Motor neuron (in vitro differentiated cells): Measurements from ENCODE around the gene NME1. TPM values are rescaled to one million over a fixed set of nuclear protein-coding genes. Genes with fewer than 3 reads are reported as not detected.
"Not testable (repeated sequence)": the region's sequence is repeated elsewhere in the genome, so short reads cannot be mapped to it uniquely, and the experiment has no call there.

Experiments used
- ATAC-seq, 8 experiments: fragments of 200-7000 bp; cut with Tn5 transposase; replicated peaks in 6 of 8; 2 replicates each; pipeline ENCODE4 v1.8.0; 2021; ENCODE audit warnings: mild to moderate bottlenecking in 8 of 8, moderate library complexity in 8 of 8
- H3K27ac ChIP-seq, 2 donors: fragments of 250-450 bp; sonication (Bioruptor Pico); 2 replicates each; pipeline ENCODE4 v1.9.0; 2021; ENCODE audit warnings: antibody characterized with exemption in 2 of 2, mild to moderate bottlenecking in 2 of 2, moderate library complexity in 1 of 2
- H3K4me1 ChIP-seq, 2 donors: fragments of 250-450 bp; sonication (Bioruptor Pico); replicated peaks in 1 of 2; 2 replicates each; pipeline ENCODE4 v1.6.1; 2021; ENCODE audit warnings: antibody characterized with exemption in 2 of 2, mild to moderate bottlenecking in 2 of 2, moderate library complexity in 1 of 2
- H3K4me3 ChIP-seq, 5 donors: fragments of 250-450 bp; sonication (Bioruptor Pico); 2 replicates each; pipeline ENCODE4 v1.9.0; 2021; ENCODE audit warnings: antibody characterized with exemption in 5 of 5, mild to moderate bottlenecking in 5 of 5, moderate library complexity in 4 of 5
- WGBS, 10 experiments: fragments of 450-650 bp; shearing (Covaris generic); methylation state at CpG; one replicate each; pipeline ENCODE4 v1.0.0; 2022; 5-methylcytosine and 5-hydroxymethylcytosine counted together
- in situ Hi-C, 9 experiments: fragments of 400-800 bp; cut with MboI; loops; one replicate each; pipeline ENCODE4 v1.15.0; 2021; ENCODE audit warnings: low sequenced_read_pairs in 9 of 9, low pct_unique_long_range_greater_than_20kb in 2 of 9; ENCODE audit not compliant: unreplicated experiment in 9 of 9
- total RNA-seq, 8 experiments: library from RNA; unstranded; fragments of 300-600 nt; gene quantifications; 2 replicates each; pipeline versions ENCODE4 v1.2.3 to v1.2.4, GENCODE V29; 2022

NME1 gene
- total RNA-seq, 8 experiments from 2014 or later = 140 to 332 (median 213) TPM

GRCh38 chr17:51154176-51154575 is 817 bp downstream of the NME1 start:
- Histone ChIP-seq H3K4me3 (peak overlapping the region; percentile 50 to 72 (median 58)), H3K27ac (peak overlapping the region; percentile 77 to 84), H3K4me1 (peaks cover 8 to 14% of the 10 kb centered on the region in 2 donors)
- 0 to 20% (median 0%) methylated on average over 1 to 5 of the region's 6 CpGs; no CpG with 5 or more reads in 1 of the 10 experiments for WGBS, 10 experiments
- in situ Hi-C loops = loop anchor here in 2 of 9 experiments (10.0 kb wide), 1 partner anchor 149 kb away; no protein-coding TSS in a partner anchor
- ATAC-seq = peak in 4 of 8 experiments; percentile 1 to 3 (median 2)

DNA sequence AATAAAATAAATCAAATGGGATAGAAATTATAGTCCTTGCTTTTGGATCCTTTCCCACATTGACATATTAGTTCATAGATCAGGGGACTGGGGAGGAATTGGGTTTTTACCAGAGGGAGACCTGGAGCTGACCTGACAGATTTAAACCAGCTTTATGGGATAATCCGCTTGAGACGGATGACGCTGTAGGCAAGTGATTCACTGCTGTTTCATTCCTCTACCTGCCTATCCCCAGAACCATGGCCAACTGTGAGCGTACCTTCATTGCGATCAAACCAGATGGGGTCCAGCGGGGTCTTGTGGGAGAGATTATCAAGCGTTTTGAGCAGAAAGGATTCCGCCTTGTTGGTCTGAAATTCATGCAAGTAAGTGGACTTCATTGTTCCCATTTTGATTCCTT is 2.1 kb downstream of the NME1 start:
- in situ Hi-C loops = loop anchor here in 2 of 9 experiments (10.0 kb wide), 1 partner anchor 151 kb away; no protein-coding TSS in a partner anchor
- Histone ChIP-seq H3K4me1 (peaks cover 8 to 14% of the 10 kb centered on the region in 2 donors), H3K4me3 (no peak overlapping the region), H3K27ac (no peak overlapping the region)
- 73 to 100% (median 98%) methylated on average over 2 to 7 of the region's 8 CpGs; no CpG with 5 or more reads in 2 of the 10 experiments for WGBS, 10 experiments
- no peak for ATAC-seq

- Histone ChIP-seq H3K4me1 (peaks cover 6 to 8% of the 10 kb centered on the region in 2 donors), H3K27ac (no peak overlapping the region), H3K4me3 (no peak overlapping the region)
- WGBS, 10 experiments = 86 to 100% (median 100%) methylated on average over 1 to 3 of the region's 3 CpGs; no CpG with 5 or more reads in 2 of the 10 experiments
- ATAC-seq = no peak
- in situ Hi-C loops = loop anchor here in 2 of 9 experiments (10.0 kb wide), 1 partner anchor 155 kb away; no protein-coding TSS in a partner anchor
Observed at GRCh38 chr17:51159604-51160003, 6.2 kb downstream of the NME1 start.

GRCh38 chr17:51161541-51161940 is 8.2 kb downstream of the NME1 start:
- H3K27ac ChIP-seq = no peak overlapping the region
- 67 to 100% (median 90%) methylated on average over 1 to 3 of the region's 3 CpGs; no CpG with 5 or more reads in 3 of the 10 experiments for WGBS, 10 experiments
- in situ Hi-C loops = no loop called here
- no peak overlapping the region for H3K4me3 ChIP-seq
- H3K4me1 ChIP-seq = peaks cover 0 to 7% of the 10 kb centered on the region in 2 donors
- ATAC-seq = no peak

GRCh38 chr17:51164911-51165679 is 11.7 kb downstream of the NME1 start:
- Histone ChIP-seq H3K27ac (peak overlapping the region; percentile 86 to 94), H3K4me1 (peaks cover 6 to 11% of the 10 kb centered on the region in 2 donors), H3K4me3 (peak overlapping the region; percentile 69 to 95 (median 84))
- WGBS, 10 experiments = 40 to 68% (median 55%) methylated on average over 1 to 10 of the region's 16 CpGs; no CpG with 5 or more reads in 3 of the 10 experiments
- in situ Hi-C loops = no loop called here
- ATAC-seq = no peak

- H3K4me1 ChIP-seq = peaks cover 6 to 11% of the 10 kb centered on the region in 2 donors
- H3K27ac ChIP-seq = peak overlapping the region; percentile 86 to 94
- WGBS, 10 experiments = 0 to 35% (median 18%) methylated on average over 3 to 9 of the region's 21 CpGs; no CpG with 5 or more reads in 6 of the 10 experiments
- in situ Hi-C loops = no loop called here
- H3K4me3 ChIP-seq = peak overlapping the region; percentile 69 to 95 (median 84)
- peak; percentile 1 to 31 (median 12) for ATAC-seq
Observed at GRCh38 chr17:51165680-51166197, 12.4 kb downstream of the NME1 start.

DNA sequence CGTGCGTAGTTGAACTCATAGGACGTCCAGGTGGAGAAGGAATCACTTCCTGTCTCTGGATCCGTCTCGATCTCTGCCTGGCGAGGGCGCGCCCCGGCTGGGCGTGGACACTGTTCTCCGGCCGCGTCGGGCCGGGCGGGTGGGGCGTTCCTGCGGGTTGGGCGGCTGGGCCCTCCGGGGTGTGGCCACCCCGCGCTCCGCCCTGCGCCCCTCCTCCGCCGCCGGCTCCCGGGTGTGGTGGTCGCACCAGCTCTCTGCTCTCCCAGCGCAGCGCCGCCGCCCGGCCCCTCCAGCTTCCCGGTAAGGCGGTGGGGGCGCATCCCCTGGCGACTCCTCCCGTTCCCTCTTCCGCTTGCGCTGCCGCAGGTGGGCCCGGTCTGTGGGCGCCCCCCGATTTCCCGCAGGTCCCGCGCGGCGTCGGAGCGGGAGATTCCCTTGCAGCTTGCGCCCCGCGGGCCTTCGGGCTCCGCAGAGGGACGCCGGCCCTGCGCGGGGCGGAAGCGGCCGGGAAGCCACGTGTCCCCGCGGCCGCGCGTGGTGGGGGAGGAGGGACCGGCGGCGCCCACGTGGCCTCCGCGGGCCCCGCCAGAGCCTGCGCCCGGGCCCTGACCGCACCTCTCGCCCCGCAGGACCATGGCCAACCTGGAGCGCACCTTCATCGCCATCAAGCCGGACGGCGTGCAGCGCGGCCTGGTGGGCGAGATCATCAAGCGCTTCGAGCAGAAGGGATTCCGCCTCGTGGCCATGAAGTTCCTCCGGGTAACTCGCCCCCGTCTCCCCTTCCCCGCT is 13.0 kb downstream of the NME1 start, which contains the start of gene NME2:
NME2 (plus strand) TSS at position 214 of the 789 bp plus-strand sequence; CDS start at position 634, 420 bp downstream.
- peak; percentile 78 to 92 (median 90) for ATAC-seq
- Histone ChIP-seq H3K27ac (peak within 1 kb of the TSS; percentile 86 to 94), H3K4me3 (peak within 1 kb of the TSS; percentile 69 to 95 (median 84)), H3K4me1 (peaks cover 6 to 11% of the 10 kb centered on the region in 2 donors)
- WGBS, 10 experiments = 0% methylated on average over 14 of the region's 98 CpGs; no CpG with 5 or more reads in 9 of the 10 experiments
- in situ Hi-C loops = no loop called here

- Histone ChIP-seq H3K27ac (peak overlapping the region; percentile 86 to 94), H3K4me3 (peak overlapping the region; percentile 69 to 95 (median 84)), H3K4me1 (peaks cover 6 to 11% of the 10 kb centered on the region in 2 donors)
- in situ Hi-C loops = no loop called here
- peak; percentile 20 to 49 (median 45) for ATAC-seq
- 10 to 90% (median 38%) methylated on average over 1 to 8 of the region's 42 CpGs for WGBS, 10 experiments
Observed at GRCh38 chr17:51166987-51167931, 13.9 kb downstream of the NME1 start.

GRCh38 chr17:51169340-51169739 is 16.0 kb downstream of the NME1 start:
- no peak overlapping the region for H3K27ac ChIP-seq
- WGBS, 10 experiments = 100% methylated on average over 1 of the region's 1 CpG; no CpG with 5 or more reads in 6 of the 10 experiments
- in situ Hi-C loops = no loop called here
- no peak for ATAC-seq
- peaks cover 6 to 11% of the 10 kb centered on the region in 2 donors for H3K4me1 ChIP-seq
- no peak overlapping the region for H3K4me3 ChIP-seq

DNA sequence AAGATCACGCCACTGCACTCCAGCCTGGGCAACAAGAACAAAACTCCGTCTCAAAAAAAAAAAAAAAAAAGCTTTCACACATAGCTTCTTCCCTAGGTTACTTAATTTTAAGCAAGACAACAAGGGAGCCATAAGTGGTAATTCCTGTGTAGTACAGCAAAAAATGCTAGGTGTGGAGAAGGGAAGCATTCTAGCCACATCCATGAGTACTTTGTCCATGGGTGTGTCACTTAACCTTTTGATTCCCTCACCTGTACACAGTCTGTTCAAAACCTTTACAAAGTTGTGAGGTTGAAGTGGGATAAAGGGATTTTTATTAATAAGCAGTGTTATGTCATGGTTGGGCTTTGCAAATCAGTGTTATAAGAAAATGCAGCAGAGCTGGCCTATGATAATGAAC is 17.4 kb downstream of the NME1 start:
- Histone ChIP-seq H3K4me3 (no peak overlapping the region), H3K4me1 (peaks cover 4 to 6% of the 10 kb centered on the region in 2 donors), H3K27ac (no peak overlapping the region)
- WGBS, 10 experiments = 86 to 100% (median 100%) methylated on average over 1 to 2 of the region's 2 CpGs; no CpG with 5 or more reads in 4 of the 10 experiments
- no peak for ATAC-seq
- in situ Hi-C loops = no loop called here

DNA sequence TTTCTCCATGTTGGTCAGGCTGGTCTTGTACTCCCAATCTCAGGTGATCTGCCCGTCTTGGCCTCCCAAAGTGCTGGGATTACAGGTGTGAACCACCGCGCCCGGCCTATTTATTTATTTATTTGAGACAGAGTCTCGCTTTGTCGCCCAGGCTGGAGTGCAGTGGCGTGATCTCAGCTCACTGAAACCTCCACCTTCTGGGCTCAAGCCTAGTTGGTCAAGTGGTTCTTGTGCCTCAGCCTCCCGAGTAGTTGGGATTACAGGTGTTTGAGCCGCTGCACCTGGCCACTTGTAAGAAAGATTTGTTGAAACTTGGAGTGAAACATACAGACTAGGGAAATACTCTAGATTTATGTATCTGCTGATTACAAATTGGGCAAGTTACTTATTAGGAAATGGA is 18.7 kb downstream of the NME1 start:
- H3K4me3 ChIP-seq, H3K27ac ChIP-seq, in situ Hi-C loops, ATAC-seq, H3K4me1 ChIP-seq: not testable (repeated sequence)
- 0 to 100% (median 73%) methylated on average over 1 to 4 of the region's 9 CpGs; no CpG with 5 or more reads in 4 of the 10 experiments for WGBS, 10 experiments

- Histone ChIP-seq H3K4me3 (no peak overlapping the region), H3K27ac (no peak overlapping the region), H3K4me1 (no peaks in the 10 kb centered on the region)
- no peak for ATAC-seq
- WGBS, 10 experiments = 72 to 93% (median 82%) methylated on average over 2 to 5 of the region's 5 CpGs; no CpG with 5 or more reads in 2 of the 10 experiments
- in situ Hi-C loops = no loop called here
Observed at GRCh38 chr17:51180486-51180885, 27.1 kb downstream of the NME1 start.
